NCI-H1417 (cell line): ENCODE data around the gene ENPP6.
"Not testable (repeated sequence)": the region's sequence is repeated elsewhere in the genome, so short reads cannot be mapped to it uniquely, and the experiment has no call there.

Experiments used
- DNase-seq, 3 experiments: peaks; one replicate each; lab custom pipeline; 2025; lab: John Stamatoyannopoulos, UW

Gene ENPP6

DNA sequence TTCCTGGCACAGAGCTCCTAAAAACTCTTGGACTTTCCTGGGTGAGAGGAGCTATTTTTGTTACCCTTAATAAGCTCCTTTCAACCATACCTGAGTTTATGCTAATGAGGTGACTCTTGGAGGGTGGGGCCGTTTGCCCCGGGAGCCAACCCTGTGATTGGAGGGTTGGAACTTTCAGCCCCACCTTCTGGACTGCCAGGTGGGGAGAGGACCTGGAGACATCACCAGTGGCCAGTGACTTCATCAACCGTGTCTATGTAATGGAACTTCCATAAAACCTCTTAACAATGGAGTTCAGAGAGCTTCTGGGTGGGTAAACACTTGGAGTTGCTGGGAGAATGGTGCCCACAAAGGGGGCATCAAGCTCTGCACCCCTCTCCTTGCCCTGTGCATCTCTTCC lies 17.9 kb upstream of the ENPP6 start:
- no peak for DNase-seq

DNA sequence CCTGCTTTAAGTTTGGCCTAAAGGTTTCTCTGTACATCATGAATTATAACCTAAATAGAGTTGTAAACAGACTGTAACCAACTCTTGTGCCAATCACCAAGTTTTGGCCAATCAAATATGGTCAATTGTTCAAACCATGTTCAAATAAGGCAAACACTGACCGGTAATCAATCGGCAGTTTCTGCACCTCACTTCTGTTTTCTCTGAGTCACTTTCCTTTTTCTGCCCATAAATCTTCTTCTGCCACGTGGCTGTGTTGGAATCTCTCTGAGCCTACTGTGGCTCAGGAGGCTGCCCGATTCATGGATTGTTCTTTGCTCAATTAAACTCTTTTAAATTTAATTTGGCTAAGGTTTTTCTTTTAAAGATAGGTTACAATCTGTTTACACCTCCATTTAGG lies 16.5 kb upstream of the ENPP6 start:
- DNase-seq = no peak

DNA sequence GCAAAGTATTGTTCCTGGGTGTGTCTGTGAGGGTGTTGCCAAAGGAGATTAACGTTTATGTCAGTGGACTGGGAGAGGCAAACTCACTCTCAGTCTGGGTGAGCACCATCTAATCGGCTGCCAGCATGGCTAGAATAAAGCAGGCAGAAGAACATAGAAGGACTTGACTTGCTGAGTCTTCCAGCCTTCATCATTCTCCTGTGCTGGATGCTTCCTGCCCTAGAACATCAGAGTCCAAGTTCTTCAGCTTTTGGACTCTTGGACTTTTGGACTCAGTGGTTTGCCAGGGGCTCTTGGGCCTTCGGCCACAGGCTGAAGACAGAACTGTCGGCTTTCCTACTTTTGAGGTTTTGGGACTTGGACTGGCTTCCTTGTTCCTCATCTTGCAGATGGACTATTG lies 15.3 kb upstream of the ENPP6 start:
- no peak for DNase-seq

DNA sequence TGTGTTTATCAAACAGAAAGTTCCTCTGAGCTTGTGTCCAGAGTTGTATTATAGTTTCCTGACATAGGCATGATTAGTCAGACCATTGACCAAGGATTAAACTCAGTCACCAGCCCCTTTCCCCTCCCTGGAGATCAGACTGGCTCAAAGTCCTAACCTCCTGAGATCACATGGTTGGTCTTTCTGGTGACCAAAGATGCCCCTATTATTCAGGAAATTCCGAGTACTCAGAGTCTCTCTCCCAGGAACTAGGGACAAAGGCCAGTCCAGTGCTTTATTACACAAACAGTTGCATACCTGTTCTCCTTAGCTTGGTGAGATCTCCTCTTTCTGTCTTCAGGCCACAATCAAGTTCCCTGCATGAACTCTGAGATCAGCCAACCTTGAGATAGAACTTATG lies 14.5 kb upstream of the ENPP6 start:
- DNase-seq = no peak

- no peak for DNase-seq
These were observed 13.9 kb upstream of the ENPP6 start for GRCh38 chr4:184231573-184231972.

GRCh38 chr4:184228056-184228705 lies 10.5 kb upstream of the ENPP6 start:
- DNase-seq = no peak

GRCh38 chr4:184216515-184216914 lies 1.2 kb downstream of the ENPP6 start:
- DNase-seq = no peak

- peak in 1 of 3 experiments; percentile 39 for DNase-seq
These were observed 1.9 kb downstream of the ENPP6 start for GRCh38 chr4:184215709-184216328.

GRCh38 chr4:184214931-184215330 lies 2.7 kb downstream of the ENPP6 start:
- no peak for DNase-seq

GRCh38 chr4:184207734-184208607 lies 9.7 kb downstream of the ENPP6 start:
- DNase-seq = not testable (repeated sequence)

DNA sequence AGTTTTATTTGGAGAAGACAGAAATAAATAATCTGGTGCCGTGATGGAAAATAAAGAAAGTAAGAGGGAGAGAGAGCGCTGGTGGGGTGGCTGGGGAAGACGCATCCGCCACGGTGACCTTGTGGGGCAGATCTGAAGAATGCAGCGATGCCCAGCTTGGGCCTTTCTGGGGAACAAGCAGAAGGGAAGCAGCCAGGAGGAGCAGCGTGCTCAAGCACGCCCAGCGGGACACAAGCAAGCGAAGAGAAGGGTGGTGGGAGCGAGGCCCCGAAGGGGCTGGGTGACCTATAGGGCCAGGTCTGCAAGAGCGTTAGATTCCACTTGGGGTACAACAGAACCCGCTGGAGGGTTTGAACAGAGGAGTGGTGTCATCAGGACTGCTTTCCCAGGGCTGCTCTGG lies 12.4 kb downstream of the ENPP6 start:
- DNase-seq = no peak

DNA sequence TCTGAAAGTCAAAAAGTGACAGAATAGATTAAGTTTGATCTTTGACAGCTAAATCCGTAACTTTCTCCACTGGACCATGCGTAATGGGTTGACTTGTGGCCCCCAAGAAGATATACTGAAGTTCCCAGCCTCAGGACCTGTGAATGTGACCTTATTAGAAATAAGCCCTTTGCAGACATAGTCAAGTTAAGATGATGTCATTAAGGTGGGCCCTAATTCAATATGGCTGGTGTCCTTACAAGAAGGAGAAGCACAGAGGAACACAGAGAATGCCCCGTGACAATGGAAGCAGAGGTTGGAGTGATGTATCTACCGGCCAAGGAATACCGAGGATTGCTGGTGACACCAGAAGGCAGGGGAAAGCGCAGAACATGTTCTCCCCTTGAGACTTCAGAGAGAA lies 14.4 kb downstream of the ENPP6 start:
- DNase-seq = no peak

- DNase-seq = peak in 1 of 3 experiments; percentile 23
These were observed 16.5 kb downstream of the ENPP6 start for GRCh38 chr4:184201179-184201578.

DNA sequence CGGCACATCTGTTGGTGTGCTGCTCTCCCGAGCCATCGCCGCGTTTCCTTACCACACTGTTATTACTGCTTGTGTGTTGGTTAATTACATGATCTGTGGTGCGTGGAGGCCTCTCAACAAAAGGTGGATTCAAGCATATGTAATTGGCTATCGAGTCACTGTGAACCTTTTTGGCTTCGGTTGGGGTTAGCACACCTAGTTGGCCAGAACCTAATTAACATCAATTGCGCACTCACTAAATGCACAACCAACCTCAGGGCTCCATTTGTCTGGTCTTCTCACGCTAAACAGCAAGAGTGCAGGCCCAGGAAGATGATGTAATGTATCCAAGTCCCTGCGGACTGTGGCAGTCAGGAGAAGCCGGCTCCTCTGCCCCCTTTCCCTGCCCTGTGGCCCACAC lies 17.4 kb downstream of the ENPP6 start:
- DNase-seq = peak in 2 of 3 experiments; percentile 64 to 88

GRCh38 chr4:184199780-184200179 lies 17.9 kb downstream of the ENPP6 start:
- no peak for DNase-seq

DNA sequence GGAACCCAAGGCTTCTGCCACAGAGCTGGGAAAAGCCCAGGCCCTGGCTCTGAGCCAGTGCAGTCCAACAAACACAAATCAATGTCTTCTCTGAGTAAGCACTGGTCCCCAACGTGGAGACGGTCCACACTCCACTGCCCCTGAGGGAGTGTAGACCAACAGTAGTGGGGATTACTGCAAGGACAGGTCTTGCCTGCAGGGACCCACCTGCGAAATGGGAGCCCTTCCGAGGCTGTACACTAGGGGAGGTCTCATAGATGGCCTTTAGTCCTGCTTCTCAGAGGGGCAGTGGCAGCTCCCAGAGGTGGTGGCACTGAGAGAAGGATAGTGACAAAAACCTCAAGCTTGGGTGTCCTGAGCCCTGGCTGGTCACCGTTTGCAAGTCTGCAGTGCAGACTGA lies 19.5 kb downstream of the ENPP6 start:
- no peak for DNase-seq

DNA sequence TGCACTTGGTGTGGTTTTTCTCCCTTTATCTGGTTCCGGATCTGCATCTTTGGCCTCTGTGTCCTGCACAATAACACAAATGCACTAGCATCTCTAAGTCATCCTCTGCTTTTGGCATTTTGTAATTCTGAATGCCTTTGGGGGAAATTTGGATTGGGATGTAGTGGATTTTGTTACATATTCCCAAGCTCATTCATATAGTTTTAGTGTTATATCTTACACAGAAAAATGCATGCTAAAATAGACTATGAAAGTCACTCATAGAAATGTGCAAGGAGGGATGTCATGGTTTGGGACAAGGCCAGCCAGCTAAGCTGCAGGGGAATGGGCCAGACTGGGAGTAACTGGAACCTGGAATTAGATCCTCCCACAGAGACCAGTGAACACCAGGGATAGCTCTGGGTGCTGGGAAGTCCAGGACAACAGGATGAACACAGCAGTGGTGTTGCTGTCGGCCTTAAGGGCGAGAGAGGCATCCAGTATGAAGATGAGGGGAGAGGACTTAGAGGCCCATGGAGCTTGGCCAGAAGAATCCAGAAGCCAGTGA lies 20.1 kb downstream of the ENPP6 start:
- DNase-seq = no peak

GRCh38 chr4:184196730-184197385 lies 20.8 kb downstream of the ENPP6 start:
- DNase-seq = no peak

GRCh38 chr4:184193556-184194525 lies 23.8 kb downstream of the ENPP6 start:
- no peak for DNase-seq

- DNase-seq = no peak
These were observed 24.7 kb downstream of the ENPP6 start for GRCh38 chr4:184192933-184193332.

DNA sequence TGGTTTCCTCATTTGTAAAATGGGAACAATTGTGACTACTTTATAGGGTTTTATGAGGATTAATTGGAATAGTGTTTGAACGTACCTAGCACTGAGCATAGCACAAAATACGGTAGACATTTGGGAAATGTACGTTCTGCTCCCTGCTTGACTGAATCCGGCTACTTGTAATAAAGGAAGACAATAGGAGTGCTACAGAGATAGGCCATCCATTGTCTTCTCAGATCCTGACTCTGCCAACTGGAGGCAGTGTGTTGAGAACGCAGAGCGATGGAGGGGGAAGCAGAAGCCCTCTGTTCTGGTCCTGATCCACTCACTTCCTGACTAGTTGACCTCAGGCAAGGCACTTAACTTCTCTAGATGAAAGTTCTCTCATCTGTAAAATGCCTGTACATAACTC lies 26.4 kb downstream of the ENPP6 start:
- DNase-seq = no peak
